Astrocyte of the hippocampus (primary cell): Measurements from ENCODE around the gene AFF3.
"Not testable (repeated sequence)": the region's sequence is repeated elsewhere in the genome, so short reads cannot be mapped to it uniquely, and the experiment has no call there.

Source experiments
- DNase-seq: peaks from one replicate; pipeline ENCODE4 v3.0.0; 2011; ENCODE audit warnings: low read depth, low spot score

AFF3 gene

DNA sequence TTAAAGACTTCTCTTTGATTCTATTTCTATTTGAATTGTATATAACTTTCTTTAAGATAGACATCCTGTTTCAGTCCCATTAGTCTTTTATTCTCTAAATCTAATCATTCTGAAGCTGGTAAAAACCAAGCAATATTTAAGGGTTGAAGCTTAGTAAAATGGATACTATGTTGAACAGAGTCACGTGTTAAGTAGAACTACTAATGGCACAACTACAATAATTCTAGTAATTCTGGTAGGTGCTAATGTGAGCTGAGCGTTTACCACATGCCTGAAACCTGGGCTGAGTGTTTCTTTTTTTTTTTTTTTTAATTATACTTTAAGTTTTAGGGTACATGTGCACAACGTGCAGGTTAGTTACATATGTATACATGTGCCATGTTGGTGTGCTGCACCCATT, 8.9 kb upstream of the AFF3 start:
- no peak for DNase-seq

DNA sequence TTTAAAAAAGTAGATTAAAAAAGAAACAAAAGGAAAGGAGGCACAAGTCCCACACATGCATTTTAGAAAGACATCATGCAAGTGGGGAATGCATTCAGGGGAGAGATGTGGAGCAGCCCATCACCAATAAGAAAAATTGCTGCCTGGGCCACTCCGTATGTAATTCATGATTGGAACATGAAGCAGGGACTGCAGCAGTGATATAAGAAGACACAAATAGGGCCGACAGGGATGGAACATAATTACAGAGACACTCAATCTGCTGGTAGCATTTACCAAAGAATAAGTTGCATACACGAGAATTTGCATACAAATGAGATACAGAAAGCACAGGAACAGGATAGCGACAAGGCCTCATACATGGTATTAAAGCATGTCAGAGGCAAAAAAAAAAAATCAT, 6.5 kb upstream of the AFF3 start:
- DNase-seq: no peak

DNA sequence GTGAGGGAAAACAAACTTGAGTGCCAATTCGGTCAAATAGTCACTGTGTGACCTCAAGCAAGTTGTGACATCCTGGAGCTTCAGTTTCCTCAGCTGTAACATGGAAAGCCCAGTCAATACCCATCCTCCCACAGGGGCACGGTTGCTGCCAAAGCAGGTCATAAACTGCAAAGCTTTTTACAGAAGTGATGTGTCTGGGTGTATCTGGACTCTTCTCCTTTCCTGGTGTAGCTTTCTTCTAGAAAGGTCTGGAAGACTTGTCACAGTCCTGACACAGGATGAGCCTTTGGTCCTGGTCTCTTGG, 4.2 kb upstream of the AFF3 start:
- no peak for DNase-seq

DNA sequence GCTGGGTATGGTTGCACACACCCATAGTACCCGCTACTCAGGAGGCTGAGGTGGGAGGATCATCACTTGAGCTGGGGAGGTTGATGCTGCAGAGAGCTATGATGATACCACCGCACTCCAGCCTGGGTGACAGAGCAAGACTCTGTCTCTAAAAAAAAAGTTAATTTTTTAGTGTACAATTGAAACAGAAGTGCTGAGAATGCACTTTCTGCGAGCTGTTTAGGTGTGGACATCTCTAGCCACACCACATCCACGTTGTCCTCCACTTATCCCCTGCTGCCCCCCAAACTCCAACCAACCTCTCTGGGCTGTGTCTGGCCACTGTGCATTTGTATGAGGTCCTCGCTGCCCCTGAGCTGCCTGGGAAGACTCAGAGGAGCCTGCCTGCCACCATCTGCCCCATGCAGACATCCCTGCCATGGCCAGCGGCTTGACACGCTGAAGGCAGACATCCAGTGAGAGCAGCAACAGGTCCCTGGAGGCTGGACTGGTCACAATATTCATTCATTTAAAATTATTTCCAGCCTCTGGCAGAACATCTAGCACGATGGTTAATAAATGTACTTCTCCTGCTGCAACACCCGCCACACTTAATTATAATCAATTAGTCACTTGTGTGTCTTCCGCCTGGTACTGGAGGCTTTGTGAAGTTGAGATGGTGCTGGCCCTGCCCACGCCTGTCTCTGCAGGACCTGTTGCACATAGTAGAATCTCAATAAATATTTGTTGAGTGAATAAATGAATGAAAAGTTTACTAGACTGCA, 3.7 kb upstream of the AFF3 start:
- DNase-seq: no peak

DNA sequence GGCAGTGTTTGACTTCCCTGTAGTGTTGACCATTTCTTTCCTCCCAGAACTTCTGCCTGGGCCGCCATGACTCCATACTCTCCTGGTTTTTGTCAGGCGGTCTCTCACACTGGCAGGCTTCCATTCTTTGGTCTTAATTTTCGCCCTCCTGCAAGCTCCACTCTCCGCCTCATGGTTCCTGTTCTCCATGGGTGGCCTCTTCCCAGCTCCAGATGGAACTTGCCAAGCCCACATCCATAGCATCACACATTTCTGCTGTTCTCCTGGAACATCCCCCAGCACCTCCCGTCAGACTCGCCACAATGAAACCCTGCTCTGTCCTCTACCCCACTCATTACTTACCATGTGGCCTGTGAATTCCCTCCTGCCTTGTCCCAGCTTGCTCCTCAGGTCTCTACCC, 896 bp upstream of the AFF3 start:
- DNase-seq: no peak

DNA sequence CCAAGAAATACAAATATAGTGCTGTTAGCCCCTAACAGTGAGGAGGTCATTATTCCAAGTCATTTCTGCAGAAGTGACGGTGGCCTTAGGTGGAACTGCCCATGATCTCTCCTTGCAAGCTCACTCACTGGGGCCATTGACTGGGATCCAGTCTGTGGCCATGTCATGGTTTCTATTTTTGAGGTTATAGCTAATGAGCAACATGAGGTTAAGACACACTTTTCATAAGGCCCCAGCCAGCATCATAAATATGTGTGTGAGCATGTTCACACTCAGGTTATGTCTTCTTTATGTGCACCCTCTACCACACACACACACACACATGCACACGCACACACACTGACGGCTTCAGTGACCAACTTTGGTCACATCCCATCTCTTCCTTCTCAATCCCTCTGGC, 484 bp downstream of the AFF3 start:
- no peak for DNase-seq

DNA sequence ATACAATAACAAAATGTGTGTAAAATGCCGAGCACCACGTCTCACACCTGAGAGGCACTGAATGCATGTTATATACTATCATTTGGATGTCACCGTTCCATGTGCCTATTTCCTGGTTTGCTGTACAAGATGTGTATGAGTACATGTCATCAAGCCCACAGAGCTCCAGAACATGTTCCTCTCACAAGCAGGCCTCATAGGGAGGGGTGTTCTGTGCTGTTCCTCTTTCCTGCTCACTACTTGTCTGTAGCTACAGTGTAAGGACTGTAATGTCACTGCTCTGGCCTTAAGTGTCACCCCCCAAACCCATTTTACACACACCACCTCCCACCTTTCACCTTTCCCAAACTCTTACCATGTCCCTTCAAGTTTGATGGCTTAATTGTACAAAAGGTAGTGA, 1.8 kb downstream of the AFF3 start:
- no peak for DNase-seq

DNA sequence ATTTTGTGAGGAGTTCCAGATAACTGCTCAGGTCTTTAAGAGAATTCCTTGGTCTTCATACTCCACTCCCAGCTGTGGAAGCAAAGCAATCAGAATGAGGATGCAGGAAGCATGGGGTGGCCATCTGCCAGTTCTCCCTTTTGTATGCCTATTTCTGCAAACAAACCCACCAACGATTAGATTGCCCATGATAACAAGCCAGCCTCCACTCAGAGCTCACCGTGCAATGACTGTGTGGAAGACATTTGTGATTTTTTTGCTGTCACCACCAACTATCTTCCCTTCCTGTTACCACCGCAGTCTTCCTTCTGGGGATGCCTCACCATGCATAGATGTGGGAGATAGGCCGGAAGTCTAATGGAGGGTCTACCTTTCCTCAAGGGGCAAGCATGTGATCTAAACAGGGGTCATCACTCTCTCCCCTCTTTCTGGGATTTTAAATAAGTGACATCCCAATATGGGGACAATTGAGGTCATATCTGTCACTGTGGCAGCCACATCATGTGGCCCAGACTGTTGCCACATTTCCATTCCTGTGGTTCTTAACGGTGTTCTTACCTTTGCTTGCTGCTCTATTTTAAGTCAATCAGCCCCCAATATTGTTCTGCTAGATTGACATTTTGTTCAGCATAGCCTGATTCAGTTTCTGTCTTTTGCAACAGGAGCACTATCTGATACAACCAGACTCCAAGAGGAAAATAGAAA, 4.4 kb downstream of the AFF3 start:
- DNase-seq: no peak

DNA sequence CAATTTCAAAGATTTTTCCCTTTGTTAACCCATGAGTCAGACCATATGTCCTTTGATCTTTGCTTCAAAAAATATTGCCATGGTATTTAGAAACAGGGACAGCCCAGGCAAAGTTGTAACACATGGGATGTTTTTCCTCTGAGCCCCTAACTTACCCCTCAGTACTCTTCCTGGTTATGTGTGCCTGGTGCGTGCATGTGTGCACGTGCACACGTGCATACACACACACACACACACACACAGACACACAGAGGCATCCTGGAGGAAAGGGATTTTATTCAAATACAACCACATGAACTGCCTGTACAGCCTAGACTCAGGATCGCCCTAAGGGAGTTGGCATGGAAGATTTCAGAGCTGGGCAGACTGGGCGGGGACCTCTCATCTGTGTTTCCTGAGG, 5.1 kb downstream of the AFF3 start:
- DNase-seq: no peak

DNA sequence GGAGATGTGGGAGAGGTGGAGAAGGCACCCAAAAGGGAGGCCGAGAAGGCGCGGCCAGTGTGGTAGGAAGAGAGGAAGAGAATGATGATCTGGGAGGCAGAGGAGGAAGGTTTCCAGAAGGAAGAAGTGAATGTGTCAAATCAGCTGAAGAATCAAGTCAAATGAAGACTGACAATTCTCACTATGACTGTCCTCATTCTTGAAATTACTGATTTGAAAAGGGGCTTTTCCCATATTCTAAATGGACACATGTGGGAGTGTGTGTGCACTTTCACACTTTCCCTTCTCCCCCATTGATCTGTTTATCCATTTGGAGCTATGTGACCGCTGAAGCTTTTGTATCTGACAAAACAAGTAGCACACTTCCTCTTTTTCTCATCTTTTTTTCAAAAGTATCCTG, 6.1 kb downstream of the AFF3 start:
- no peak for DNase-seq

DNA sequence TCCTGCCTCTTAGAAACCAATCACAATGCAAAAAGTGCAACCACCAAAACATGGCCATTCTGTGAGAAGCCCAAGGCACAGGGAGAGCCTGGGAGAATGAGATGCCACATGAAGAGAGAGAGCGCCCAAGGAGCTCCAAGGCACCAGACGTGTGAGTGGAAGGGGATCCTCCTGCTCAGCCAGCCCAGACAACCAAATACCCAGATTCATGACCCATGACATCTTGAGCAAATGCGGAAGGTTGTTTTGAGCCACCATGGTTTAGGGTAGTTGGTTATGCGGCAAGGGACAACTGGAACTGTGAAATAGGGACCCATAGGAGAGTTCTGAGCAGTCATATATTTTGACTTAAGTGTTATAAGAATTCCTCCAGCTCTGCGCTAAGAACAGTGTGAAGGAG, 7.0 kb downstream of the AFF3 start:
- DNase-seq: no peak

DNA sequence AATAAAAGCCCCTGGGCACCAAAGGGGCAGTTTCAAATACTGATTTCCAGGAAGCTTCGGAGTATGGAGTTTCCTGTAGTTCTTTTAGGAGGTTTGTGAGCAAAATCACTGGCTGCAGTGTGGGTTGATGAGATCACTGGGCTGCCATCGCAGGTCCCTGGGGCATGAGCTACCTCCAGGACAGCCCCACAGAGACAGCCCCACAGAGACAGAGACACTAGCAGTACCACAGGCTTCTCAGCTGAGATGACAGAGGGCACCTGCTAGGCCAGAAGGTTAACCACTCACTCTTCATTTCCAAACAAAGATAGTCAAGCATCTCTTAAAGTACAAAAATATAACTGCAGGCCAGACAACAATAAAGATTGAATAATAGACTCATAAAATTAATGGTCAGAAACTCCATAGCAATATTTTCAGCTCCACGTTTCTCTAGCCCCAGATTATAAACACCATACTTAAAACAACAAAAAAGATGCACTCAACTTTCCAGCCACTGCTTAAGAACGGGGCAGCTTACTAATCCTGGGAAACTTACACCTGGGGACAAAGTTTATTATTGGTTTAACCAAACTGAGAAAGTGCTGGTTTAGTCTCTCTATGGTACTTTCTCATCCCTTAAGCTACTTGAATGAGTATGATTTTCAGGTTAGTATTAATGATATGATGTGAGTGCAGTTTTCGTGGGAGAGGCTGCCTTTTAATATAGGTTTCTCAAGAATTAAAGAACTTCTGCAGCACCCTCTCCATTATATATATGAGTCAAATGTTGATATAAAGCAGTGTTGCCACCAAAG, 11.6 kb downstream of the AFF3 start:
- DNase-seq: no peak

DNA sequence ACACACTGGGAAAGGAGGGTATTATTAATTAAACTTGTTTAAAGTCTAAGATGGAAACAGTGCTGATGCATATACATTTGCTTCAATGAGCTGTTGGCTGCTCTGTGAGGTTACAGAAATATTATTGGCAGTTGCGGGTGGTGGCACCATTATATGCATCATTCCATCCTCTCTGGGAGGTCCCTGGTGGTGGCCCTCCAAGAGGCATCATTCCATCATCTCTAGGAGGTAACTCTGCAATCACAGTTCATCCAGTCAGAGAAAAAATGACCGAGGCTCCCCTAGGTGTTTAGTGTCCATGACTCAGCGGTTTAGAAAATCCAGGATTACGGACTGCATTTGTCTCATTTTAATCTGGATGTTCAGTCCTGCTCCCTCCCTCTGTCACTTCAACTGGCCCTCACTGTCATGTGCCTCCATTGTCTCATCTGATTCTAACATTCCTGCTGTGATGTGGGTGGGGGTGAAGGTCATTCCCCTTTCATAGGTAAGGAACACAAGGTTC, 15.4 kb downstream of the AFF3 start:
- DNase-seq: no peak

DNA sequence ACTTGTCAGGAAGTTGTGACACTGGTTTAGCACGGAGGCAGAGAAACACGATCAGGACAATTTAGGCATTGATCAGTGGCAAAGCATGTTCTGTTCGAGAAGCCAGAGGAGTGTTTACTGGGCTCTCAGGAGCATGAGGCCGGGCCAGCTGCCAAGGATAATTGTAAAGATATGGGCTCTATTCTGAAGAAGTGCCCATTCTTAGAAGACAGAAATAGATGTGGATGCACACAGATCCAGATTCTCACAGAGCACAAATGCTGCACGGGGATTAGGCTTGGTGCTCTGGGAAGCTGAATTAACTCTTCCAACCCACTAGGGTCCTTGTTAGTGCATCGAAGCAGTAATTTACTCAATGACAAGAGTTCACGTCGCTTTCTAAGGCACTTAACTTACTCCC, 16.2 kb downstream of the AFF3 start:
- DNase-seq: peak; percentile 22

DNA sequence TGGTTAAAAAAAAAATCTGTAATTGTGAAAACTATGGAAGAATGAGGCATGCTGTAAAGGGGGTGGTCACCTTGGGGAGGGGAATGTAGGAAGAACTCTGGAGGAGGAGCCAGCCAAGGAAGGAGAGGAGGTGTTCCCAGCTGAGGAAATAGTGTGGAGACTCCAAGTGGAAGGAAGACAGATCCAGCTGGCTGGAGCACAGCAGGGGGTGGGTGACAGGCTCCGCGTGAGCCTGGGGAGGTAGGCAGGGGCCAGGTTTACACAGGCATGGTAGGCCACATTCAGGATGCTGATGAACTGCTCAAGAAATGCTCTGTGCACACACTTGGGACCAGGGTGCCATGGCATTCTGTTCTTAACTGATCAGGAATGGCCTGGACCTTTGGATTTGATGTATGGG, 16.8 kb downstream of the AFF3 start:
- DNase-seq: no peak

DNA sequence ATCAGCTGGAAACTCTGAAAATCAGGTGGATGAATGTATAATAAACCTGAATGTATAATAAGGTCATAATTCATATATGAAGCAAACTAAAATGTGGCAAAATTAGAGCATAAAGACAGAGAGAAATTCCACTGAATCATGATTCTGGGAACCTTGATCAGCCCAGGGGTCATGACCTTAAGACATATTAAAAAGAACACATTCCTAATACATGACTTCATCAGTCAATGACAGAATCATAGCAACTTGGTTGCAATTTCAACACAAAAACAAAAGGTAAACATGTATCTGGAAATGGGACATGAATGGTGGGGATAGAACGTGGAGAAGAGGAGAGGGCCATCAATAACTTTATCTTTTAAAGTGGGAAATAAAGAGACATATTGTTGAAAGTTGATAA, 17.6 kb downstream of the AFF3 start:
- peak; percentile 9 for DNase-seq

DNA sequence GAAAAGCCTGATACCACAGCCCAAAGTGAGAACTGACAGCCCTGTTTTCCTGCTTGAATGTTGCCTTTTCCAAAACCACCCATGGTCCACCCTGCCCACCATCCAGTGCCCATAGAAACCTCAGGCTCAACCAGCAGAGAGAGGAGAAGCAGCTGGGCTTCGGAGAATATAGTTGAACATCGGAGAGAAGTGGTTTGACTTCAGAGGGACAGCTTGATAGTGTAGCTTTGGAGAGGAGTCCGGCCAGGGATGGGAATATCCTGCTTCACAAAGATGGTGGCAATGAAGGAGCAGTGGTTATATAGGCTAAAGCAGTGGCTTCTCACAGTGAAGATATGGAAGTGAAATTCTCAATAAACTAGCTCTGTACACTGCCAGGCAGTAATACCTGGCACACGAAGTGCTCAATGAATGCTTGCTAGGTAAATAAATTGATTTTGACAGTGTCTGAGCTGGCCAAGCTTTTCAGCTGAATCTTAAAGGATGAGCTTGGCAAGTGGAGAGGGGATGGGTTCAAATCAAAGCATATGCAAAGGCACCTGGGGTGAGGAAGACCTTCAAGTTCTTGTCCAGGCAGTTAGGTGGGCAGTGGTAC, 21.2 kb downstream of the AFF3 start:
- DNase-seq: no peak

DNA sequence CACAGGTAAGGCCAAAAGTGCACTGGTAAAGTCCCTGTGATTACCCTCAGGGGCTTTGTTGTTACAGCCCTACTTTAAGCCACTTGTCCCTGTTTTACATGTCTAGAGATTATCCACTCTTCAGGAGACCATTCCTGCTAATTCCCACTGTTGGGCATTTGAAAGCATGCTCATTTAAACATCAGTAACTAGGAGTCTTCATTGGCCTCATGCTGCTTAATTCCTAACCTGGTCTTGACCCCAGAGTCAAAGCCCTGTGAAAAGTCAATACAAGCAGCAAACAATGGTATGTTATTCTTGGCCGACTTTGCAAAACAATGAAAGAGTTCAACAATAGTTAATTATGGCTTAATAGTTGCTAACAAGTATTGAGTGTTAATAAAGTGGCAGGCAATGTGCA, 23.2 kb downstream of the AFF3 start:
- no peak for DNase-seq

DNA sequence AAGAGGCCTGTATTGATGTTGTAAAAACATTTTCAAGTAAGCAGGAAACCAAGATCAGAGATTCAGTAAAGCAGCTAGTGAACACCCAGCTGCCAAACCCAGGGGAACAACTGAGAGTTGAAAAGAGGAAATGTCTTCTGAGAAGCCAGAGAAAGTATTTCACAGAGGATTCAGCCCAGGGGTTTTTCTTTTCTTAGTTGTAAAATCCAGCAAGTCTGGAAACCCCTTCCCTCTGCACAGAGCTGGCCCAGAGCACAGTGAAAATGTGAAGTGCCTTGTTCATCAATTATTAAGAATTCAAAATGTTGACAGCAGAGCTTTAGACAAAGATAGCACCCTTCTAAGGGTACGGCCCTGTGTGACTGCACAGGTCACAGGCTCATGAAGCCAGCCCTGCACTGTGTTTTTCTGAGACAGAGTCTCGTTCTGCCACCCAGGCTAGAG, 28.4 kb downstream of the AFF3 start:
- no peak for DNase-seq

DNA sequence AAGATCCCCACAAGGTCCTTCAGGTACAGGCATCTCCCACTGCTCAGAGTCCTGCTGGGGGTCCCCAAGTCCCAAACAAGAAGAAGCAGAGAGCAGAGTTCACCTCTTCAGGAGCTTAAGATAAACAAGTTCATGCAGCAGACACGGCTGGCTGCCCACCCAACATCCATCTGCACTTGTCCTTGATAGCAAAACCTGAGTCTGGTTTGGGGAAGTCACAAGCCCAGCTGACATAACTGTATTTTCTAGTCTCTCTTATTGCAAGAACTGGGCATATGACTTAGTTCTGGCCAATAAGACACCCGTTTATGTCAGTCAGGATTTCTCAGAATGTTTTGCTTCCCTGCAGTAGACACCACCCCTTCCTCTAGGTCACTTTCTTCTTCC, 31.8 kb downstream of the AFF3 start:
- no peak for DNase-seq

DNA sequence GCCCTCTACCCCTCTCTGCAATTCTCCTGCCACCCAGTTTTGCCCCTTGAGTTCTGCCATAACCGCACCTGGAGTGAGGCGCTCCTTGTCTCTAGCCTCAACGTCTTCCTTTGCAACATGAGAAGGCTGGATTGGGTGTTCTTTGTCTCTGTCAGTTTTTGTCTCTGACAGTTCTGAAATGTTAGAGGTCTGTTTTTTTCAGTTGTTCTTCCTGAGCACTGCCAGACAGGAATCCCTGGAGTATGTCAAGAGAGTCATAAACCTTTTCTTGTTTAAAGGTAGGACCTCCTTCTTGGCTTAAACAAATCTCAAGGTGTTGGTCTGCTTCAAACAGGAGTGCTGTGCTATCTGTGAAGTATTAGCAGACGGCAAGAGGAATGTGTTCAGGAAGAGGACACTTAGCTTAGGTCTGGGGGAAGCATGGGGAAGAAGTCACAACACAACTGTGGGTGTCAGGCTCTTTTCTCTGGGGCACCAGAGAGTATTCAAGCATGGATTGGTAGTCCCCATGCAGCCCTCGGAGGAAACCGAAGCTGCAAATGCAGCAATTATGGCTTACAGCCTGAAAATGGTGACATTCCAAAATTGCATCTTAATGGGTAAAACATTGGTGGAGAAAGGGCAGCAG, 32.3 kb downstream of the AFF3 start:
- no peak for DNase-seq

DNA sequence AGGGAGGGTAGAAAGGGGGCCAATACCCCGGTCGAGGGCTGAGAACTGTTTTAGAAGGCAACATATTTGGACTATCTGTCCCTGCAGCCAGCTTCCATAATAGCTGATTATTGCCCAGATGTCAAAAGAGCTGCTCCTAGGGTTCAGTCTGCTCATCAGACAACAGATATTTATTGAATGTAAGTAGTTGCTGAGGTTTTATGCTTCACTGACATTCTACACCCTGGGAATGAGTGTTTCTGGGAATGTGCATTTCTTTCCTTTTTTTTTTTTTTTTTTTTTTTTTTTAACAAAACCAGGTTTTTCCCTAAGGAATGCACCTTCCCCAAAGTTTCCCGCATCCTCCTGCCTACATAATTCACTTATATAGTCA, 33.8 kb downstream of the AFF3 start:
- not testable (repeated sequence) for DNase-seq
